ENCODE measurements around the gene HOXA2. TPM values are rescaled to one million over a fixed set of nuclear protein-coding genes. Genes with fewer than 3 reads are reported as not detected.

HOXA2 gene
- total and polyA plus RNA-seq, 4 donors, result 0.05 to 0.13 (median 0.08) TPM

GRCh38 chr7:27092819-27093110 lies 9.7 kb downstream of the HOXA2 start:
- Histone ChIP-seq H3K36me3 (ENCODE audit: control insufficient read depth in 4 of 4, insufficient read depth in 3 of 4, low read depth in 1 of 4, low read length in 3 of 4) (no peaks in the 10 kb centered on the region), H3K27ac (ENCODE audit: low read depth in 1 of 2, low read length in 2 of 2) (no peak overlapping the region), H3K4me3 (ENCODE audit: low read depth in 1 of 3, low read length in 3 of 3) (no peak overlapping the region), H3K27me3 (ENCODE audit: control insufficient read depth in 4 of 4, insufficient read depth in 4 of 4, low read length in 3 of 4) (peaks cover 2 to 34% (median 15%) of the 10 kb centered on the region in 4 donors), H3K9ac (ENCODE audit: low read depth in 1 of 2, low read length in 2 of 2) (no peak overlapping the region), H3K9me3 (ENCODE audit: control insufficient read depth in 4 of 4, low read length in 3 of 4) (peaks cover 0 to 4% (median 0%) of the 10 kb centered on the region in 4 donors), H3K4me1 (ENCODE audit: control insufficient read depth in 4 of 4, insufficient read depth in 4 of 4, low read length in 3 of 4) (peaks cover 0 to 3% (median 2%) of the 10 kb centered on the region in 4 donors)
- 47% methylated on average over 1 of the region's 1 CpG for WGBS
- DNase-seq (ENCODE audit: low spot score), result no peak
- no peak for TF ChIP-seq RXRA (IDR thresholded peaks at IDR 0.05)
- TF ChIP-seq ZBTB33 (IDR thresholded peaks at IDR 0.05), result no peak
- no peak for TF ChIP-seq SP1 (IDR thresholded peaks at IDR 0.05)
- no peak for TF ChIP-seq CTCF (IDR thresholded peaks at IDR 0.05; ENCODE audit: low read depth, low read length, missing input control)

GRCh38 chr7:27091941-27092818 lies 10.3 kb downstream of the HOXA2 start:
- Histone ChIP-seq H3K27me3 (ENCODE audit: control insufficient read depth in 4 of 4, insufficient read depth in 4 of 4, low read length in 3 of 4) (peaks cover 4 to 34% (median 14%) of the 10 kb centered on the region in 4 donors), H3K9ac (ENCODE audit: low read depth in 1 of 2, low read length in 2 of 2) (no peak overlapping the region), H3K4me3 (ENCODE audit: low read depth in 1 of 3, low read length in 3 of 3) (no peak overlapping the region), H3K9me3 (ENCODE audit: control insufficient read depth in 4 of 4, low read length in 3 of 4) (peaks cover 0 to 4% (median 0%) of the 10 kb centered on the region in 4 donors), H3K27ac (ENCODE audit: low read depth in 1 of 2, low read length in 2 of 2) (no peak overlapping the region), H3K36me3 (ENCODE audit: control insufficient read depth in 4 of 4, insufficient read depth in 3 of 4, low read depth in 1 of 4, low read length in 3 of 4) (no peaks in the 10 kb centered on the region), H3K4me1 (ENCODE audit: control insufficient read depth in 4 of 4, insufficient read depth in 4 of 4, low read length in 3 of 4) (peaks cover 0 to 4% (median 2%) of the 10 kb centered on the region in 4 donors)
- no peak for DNase-seq (ENCODE audit: low spot score)
- TF ChIP-seq RAD21 (IDR thresholded peaks at IDR 0.05), result no peak
- TF ChIP-seq ATF3 (IDR thresholded peaks at IDR 0.05), result no peak
- no peak for TF ChIP-seq JUND (IDR thresholded peaks at IDR 0.05)
- TF ChIP-seq NR2F2 (IDR thresholded peaks at IDR 0.05), result no peak
- no peak for TF ChIP-seq EGR1 (IDR thresholded peaks at IDR 0.05; ENCODE audit: low read depth in 2 of 2)
- no peak for TF ChIP-seq RXRA (IDR thresholded peaks at IDR 0.05)
- TF ChIP-seq MAX (IDR thresholded peaks at IDR 0.05), result no peak
- TF ChIP-seq CTCF (IDR thresholded peaks at IDR 0.05; ENCODE audit: low read depth, low read length, missing input control), result no peak
- no peak for TF ChIP-seq GABPA (IDR thresholded peaks at IDR 0.05 in 1 of 2, conservative IDR thresholded peaks at IDR 0.05 in 1 of 2)
- no peak for TF ChIP-seq YY1 (IDR thresholded peaks at IDR 0.05)
- TF ChIP-seq HNF4A (conservative IDR thresholded peaks at IDR 0.05), result no peak
- TF ChIP-seq REST (IDR thresholded peaks at IDR 0.05), result no peak
- TF ChIP-seq ZBTB33 (IDR thresholded peaks at IDR 0.05), result no peak
- TF ChIP-seq FOXA2 (IDR thresholded peaks at IDR 0.05), result no peak
- no peak for TF ChIP-seq FOXA1 (IDR thresholded peaks at IDR 0.05)
- TF ChIP-seq HNF4G (IDR thresholded peaks at IDR 0.05), result no peak
- no peak for TF ChIP-seq SP1 (IDR thresholded peaks at IDR 0.05)
- TF ChIP-seq TAF1 (conservative IDR thresholded peaks at IDR 0.05), result no peak
- 33% methylated on average over 9 of the region's 9 CpGs for WGBS
